NCI-H1048 (cell line): ENCODE results near the gene GRK5.

Experiments
- DNase-seq: peaks from one replicate; lab custom pipeline; 2025; lab: John Stamatoyannopoulos, UW

GRK5 gene

GRCh38 chr10:119378737-119379067 lies 171.3 kb downstream of the GRK5 start:
- DNase-seq, result no peak

GRCh38 chr10:119379466-119380071 lies 172.2 kb downstream of the GRK5 start:
- DNase-seq, result no peak

- no peak for DNase-seq
These were observed 175.9 kb downstream of the GRK5 start for GRCh38 chr10:119383174-119383856.

GRCh38 chr10:119384127-119384526 lies 176.8 kb downstream of the GRK5 start:
- DNase-seq, result no peak

- DNase-seq, result no peak
These were observed 179.3 kb downstream of the GRK5 start for GRCh38 chr10:119386666-119387065.

GRCh38 chr10:119388849-119389345 lies 181.5 kb downstream of the GRK5 start:
- DNase-seq, result no peak

- DNase-seq, result no peak
These were observed 184.3 kb downstream of the GRK5 start for GRCh38 chr10:119391440-119392251.

GRCh38 chr10:119393019-119393418 lies 185.6 kb downstream of the GRK5 start:
- DNase-seq, result no peak

GRCh38 chr10:119393421-119393820 lies 186.1 kb downstream of the GRK5 start:
- no peak for DNase-seq

GRCh38 chr10:119393845-119394244 lies 186.5 kb downstream of the GRK5 start:
- DNase-seq, result no peak

GRCh38 chr10:119394657-119395279 lies 187.4 kb downstream of the GRK5 start:
- no peak for DNase-seq

- no peak for DNase-seq
These were observed 188.1 kb downstream of the GRK5 start for GRCh38 chr10:119395280-119396007.

GRCh38 chr10:119396008-119396708 lies 188.8 kb downstream of the GRK5 start:
- DNase-seq, result no peak

- DNase-seq, result no peak
These were observed 189.3 kb downstream of the GRK5 start for GRCh38 chr10:119396709-119397071.

- no peak for DNase-seq
These were observed 190.0 kb downstream of the GRK5 start for GRCh38 chr10:119397416-119397815.

- DNase-seq, result no peak
These were observed 191.6 kb downstream of the GRK5 start for GRCh38 chr10:119398996-119399395.

GRCh38 chr10:119399466-119399865 lies 192.1 kb downstream of the GRK5 start:
- no peak for DNase-seq

GRCh38 chr10:119401671-119402395 lies 194.5 kb downstream of the GRK5 start:
- no peak for DNase-seq

GRCh38 chr10:119403921-119404320 lies 196.6 kb downstream of the GRK5 start:
- no peak for DNase-seq

- no peak for DNase-seq
These were observed 197.5 kb downstream of the GRK5 start for GRCh38 chr10:119404719-119405519.
